Kidney glomerular epithelial cell (primary cell): Measurements from ENCODE around the gene FAM47E.

Source experiments
- DNase-seq: peaks from one replicate; lab custom pipeline; 2025; lab: John Stamatoyannopoulos, UW

The FAM47E gene

GRCh38 chr4:76301775-76302162, 50.2 kb downstream of the FAM47E start:
- DNase-seq, result peak; percentile 67

- no peak for DNase-seq
Observed at GRCh38 chr4:76302826-76303438, 51.4 kb downstream of the FAM47E start.

DNA sequence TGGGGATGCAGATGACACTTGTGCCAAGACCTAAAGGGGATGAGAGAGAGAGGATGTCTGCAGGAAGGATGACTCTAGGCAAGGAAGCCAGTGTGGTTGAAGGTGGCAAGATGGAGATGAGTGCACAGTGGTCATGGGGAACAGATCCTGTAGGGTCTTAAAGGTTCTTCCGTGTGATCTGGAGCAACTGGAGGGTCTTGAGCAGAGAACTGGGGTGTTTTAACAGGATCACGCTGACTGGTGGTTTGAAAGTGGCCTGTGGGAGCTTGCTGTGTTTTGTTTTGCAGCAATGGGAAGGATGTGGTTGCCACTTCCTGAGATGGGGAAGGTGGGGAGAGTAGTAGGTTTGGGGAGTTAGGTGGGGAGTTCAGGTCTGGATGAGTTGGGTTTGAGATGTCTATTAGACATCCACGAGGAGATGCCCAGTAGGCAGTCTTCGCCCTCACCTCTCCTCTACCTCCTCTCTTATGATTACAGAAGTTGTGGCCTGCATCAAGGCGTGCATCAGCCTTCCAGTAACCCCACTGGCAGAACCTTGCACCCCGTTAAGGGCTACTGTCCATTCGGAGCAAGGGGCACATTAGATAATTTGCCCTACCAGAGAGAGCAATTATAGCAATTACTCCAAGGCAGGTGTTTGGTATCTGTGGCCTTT, 53.6 kb downstream of the FAM47E start:
- no peak for DNase-seq

DNA sequence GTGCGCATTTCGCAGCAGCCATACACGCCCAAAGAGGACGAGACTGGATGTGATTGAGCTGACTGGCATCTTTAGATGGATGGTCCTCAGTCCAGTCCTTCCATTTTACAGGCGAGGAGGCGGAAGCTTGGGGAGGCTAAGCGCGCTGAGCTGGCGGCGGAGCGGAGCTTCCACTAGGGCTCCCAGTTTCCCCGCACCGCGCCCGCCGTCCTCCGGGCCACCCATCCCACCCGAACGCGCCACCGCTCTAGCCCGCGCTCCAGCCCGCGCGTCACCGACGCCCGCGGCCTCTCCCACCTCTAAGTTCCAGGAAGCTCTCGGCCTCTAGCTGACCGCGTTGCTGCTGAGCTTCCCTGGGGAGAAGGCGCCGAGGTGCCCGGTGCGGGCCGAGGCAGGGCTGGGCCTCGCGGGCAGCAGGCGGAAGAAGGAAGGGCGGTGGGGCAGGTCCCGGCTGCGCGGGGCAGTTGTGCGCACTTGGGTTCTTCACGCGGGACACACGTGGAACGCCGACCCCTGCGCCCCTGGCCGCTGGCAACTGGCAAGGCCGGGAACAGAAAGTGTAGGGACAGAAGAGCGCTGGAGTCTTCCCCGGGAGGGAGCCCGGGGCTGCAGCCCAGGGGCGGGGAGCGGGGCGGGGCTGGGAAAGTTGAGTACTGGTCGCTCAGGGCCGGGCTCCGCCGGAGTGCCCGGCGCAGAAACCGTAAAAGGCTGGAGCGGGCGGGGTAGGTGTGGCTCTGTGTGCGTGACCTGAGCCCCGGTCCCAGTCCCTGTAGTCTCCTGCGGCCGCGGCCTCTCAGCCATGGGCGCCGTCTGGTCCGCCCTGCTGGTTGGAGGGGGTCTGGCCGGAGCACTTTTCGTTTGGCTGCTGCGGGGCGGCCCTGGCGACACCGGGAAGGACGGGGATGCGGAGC, 54.7 kb downstream of the FAM47E start, which contains the start of gene STBD1:
Gene STBD1, plus strand, starts transcription at position 763 of the 911 bp plus-strand sequence. Its CDS starts 37 bp downstream, at position 800.
- DNase-seq, result peak; percentile 61

- DNase-seq, result no peak
Observed at GRCh38 chr4:76306882-76307659, 55.5 kb downstream of the FAM47E start.

DNA sequence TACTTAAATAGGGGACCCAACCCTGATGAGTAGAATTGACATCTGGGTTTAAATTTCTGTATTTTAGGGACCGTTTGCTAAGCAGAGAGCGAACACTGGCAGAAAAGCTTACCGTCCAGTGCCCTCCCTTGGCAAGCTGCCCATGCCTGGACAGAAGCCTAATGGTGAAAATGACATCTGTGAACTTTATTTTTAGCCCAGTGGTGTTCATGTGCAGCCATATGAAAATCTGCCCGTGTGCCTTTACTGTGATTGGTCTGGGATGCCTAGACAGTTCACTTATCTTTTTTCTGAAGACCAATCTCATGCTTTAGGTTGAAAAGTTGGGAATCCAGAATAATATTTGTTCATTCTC, 56.1 kb downstream of the FAM47E start:
- no peak for DNase-seq

GRCh38 chr4:76308548-76308947, 57.0 kb downstream of the FAM47E start:
- no peak for DNase-seq

- DNase-seq, result peak; percentile 16
Observed at GRCh38 chr4:76309939-76310550, 58.5 kb downstream of the FAM47E start.

DNA sequence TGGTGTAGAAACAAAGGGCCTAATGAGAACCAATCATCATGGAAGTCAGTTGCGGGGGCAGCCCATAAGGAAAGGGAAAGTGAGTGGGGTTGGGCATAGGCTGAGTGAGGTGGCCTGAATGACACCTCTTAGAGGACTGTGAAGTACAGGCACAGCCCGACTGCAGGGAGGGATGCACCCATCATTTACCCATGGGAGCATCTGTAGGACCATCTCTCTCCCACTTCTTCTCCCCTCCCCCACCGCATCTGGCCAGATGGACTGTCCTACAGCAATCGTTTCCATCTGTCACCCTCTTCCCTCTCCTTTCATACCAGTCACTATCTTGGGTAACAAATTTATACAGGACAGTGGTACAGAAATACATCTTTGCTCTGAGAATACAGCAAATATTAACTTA, 59.2 kb downstream of the FAM47E start:
- DNase-seq, result no peak

GRCh38 chr4:76311896-76312331, 60.4 kb downstream of the FAM47E start:
- no peak for DNase-seq

- no peak for DNase-seq
Observed at GRCh38 chr4:76312457-76312856, 60.9 kb downstream of the FAM47E start.

DNA sequence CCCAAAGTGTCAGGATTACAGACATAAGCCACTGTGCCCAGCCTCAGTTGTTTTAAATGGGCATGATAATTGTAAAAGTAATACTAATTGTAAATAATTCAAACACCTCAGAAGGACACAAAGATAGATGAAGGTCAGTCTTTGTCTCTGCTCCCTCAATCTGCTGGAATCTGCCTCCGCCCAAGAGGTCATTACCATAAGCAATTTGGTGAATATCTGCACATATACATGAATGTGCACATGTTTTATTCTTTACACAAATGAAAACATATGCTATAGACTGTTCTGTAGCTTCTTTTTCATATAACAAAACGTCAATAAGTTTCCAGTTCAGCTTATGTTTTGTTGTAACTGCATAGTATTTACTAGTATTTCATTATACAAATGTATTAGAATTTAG, 62.0 kb downstream of the FAM47E start:
- no peak for DNase-seq

- DNase-seq, result no peak
Observed at GRCh38 chr4:76315267-76315918, 63.9 kb downstream of the FAM47E start.

DNA sequence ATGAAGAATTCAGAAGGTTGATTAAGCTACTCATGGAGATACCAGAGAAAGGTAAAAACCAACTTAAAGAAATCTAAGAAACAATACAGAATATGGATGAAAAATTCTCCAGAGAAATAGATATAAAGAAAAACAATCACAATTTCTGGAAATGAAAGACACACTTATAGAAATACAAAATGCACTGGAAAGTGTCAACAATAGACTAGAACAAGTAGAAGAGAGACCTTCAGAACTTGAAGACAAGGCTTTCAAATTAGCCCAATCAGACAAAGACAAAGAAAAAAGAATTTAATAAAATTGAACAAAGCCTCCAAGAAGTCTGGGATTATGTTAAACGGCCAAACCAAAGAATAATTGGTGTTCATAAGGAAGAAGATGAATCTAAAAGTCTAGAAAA, 64.6 kb downstream of the FAM47E start:
- no peak for DNase-seq

GRCh38 chr4:76322236-76322635, 70.7 kb downstream of the FAM47E start:
- no peak for DNase-seq

DNA sequence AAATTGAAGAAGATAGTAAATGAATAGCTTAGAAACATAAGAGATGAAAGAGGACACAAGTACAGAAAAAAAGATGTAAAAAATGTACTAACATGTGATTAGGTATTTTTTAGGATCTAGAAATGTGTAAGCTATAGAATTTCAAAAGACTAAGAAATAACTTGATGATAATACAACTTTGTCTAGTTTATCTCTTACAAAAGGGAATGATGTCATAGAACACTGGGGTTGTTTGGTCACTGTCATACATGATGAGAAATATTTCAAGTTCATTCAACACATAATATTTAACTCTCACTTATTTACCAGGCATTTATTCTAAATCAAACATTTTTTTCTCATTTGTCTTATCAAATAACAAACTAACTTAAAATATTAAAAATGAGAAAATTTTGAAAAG, 73.6 kb downstream of the FAM47E start:
- DNase-seq, result no peak

GRCh38 chr4:76326515-76326914, 75.0 kb downstream of the FAM47E start:
- DNase-seq, result no peak
